ENCODE results near the gene ASF1B. TPM values are rescaled to one million over a fixed set of nuclear protein-coding genes. Genes with fewer than 3 reads are reported as not detected.
"Not testable (repeated sequence)": the region's sequence is repeated elsewhere in the genome, so short reads cannot be mapped to it uniquely, and the experiment has no call there.

ASF1B gene
- 37.1 and 39.1 TPM in 2 replicates for total RNA-seq
- 36.6 and 42.4 TPM in 2 replicates for polyA plus RNA-seq
- 36.8 and 38.5 TPM in 2 replicates for polyA plus RNA-seq (2011; cell fraction: cytosol; rRNA removed)
- polyA plus RNA-seq (2011; cell fraction: nucleus; rRNA removed) = 14.1 and 14.4 TPM in 2 replicates
- polyA plus RNA-seq (2012) = 18.8 and 25.4 TPM in 2 replicates
- polyA minus RNA-seq = 16.8 and 18.4 TPM in 2 replicates
- polyA minus RNA-seq (2011; cell fraction: cytosol; rRNA and poly(A)+ RNA removed) = 183 TPM
- polyA minus RNA-seq (2011; cell fraction: nucleus; rRNA and poly(A)+ RNA removed) = 4.8 and 6.0 TPM in 2 replicates
- Bru-seq, nascent RNA = percentile 65 among the genes with signal in this experiment
- BruChase-seq, experiment 1, labeled RNA remaining after a 6-hour chase = percentile 69 among the genes with signal in this experiment
- percentile 59 among the genes with signal in this experiment for BruChase-seq, experiment 2, labeled RNA remaining after a 2-hour chase
- long read RNA-seq, transcript ASF1B-201 (4 exons, 2,059 nt) = major isoform, 150 of 162 reads
- long read RNA-seq, partial matches to known transcripts = 2 of 162 reads
- long read RNA-seq, other reads (novel, unspliced or antisense) = 8 of 162 reads

DNA sequence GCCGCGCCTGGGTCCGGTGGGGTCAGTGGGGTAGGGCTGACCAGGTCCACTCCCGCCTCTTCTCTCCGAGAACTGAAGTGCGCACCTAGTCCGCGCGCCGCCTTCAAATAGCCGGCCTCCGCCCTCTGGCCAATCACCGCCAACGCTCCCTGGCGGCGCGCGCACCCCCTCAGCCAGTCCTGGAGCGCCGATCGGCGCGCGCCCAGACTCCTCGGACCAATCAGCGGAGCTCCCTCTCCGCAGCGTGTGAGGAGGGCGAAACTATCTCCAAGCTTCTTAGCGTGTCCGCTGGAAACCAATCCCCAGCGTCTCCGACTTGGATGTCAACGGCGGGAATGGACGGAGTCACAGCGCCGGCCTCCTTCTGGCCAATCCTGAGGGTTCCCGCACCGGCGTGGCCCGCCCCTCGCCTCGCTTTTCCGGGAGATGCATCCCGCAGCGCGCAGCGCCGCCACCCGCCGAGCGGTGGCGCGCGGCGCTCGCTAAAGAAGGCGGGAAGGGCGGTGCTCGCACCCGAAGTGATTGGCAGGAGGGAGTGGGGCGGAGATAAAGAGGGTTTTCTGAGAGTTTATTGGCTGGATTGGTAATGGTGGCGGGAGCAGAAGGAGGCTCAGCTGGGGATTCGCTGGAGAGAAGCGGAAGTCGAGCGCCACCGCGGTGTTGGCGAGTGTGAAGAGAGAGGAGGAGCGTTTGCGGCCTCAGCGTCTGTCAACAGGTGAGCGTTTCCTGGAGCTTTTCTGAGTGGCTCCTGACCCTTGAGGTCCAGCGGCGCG is at the start of gene ASF1B:
Gene ASF1B, minus strand, starts transcription at position 81 of the 773 bp plus-strand sequence. CDS start 133 bp downstream, outside the sequence.
- H3K9me3 ChIP-seq (replicated peaks; ENCODE audit: control insufficient read depth, insufficient read depth, low read length) = no peaks in the 10 kb centered on the region
- no peaks in the 10 kb centered on the region for H3K27me3 ChIP-seq (ENCODE audit: control insufficient read depth in 2 of 2, insufficient read depth in 2 of 2, low read length in 2 of 2)
- peaks cover 19% of the 10 kb centered on the region for H3K79me2 ChIP-seq (ENCODE audit: control insufficient read depth, insufficient read depth, low read length)
- intact Hi-C loops (cut with micrococcal nuclease) = loop anchor here (1.0 to 5.0 kb wide), 11 partner anchors 12 to 341 kb away; partner anchors contain the start of gene PTGER1
- ChIA-PET CTCF (interaction anchor here (0.7 to 2.4 kb wide), 41 partner anchors 8 to 343 kb away, joined by 3 to 36 read pairs (median 5); partner anchors contain the start of genes MISP3, NANOS3 and PRKACA), POLR2A (interaction anchor here (0.9 to 1.3 kb wide), 3 partner anchors 9 to 84 kb away, joined by 3 to 5 read pairs (median 3); a partner anchor contains a TSS)
- dilution Hi-C loops (cut with MboI; ENCODE audit: extremely low pct_ligation_motif_present, low sequenced_read_pairs) = no loop called here
- DNase-seq (ENCODE audit: low read depth, low spot score) (peak; percentile 100), FAIRE-seq (peak; percentile 97)
- no TSS peak for BruUV-seq (replicated peaks)
- H3K9ac ChIP-seq (replicated peaks; ENCODE audit: extremely low read depth, insufficient read depth, low read length) = peak within 1 kb of the TSS; percentile 83
- H3K9me1 ChIP-seq (replicated peaks; ENCODE audit: control insufficient read depth, extremely low read depth, insufficient read depth, low read length) = no peaks in the 10 kb centered on the region
- H3K4me3 ChIP-seq (replicated peaks in 1 of 3; ENCODE audit: insufficient read depth in 1 of 3, low read depth in 1 of 3, low read length in 3 of 3) = peak within 1 kb of the TSS; percentile 59 to 93 (median 72)
- peak within 1 kb of the TSS; percentile 97 for H2AFZ ChIP-seq (ENCODE audit: low read depth, low read length)
- no peak for TF ChIP-seq JUN (IDR thresholded peaks at IDR 0.05; ENCODE audit: borderline replicate concordance, insufficient read depth, insufficient read length, low read depth)
- peak; percentile 62 for TF ChIP-seq EZH2 (IDR thresholded peaks at IDR 0.05; ENCODE audit: borderline replicate concordance, low read depth, low read length, severe bottlenecking)
- TF ChIP-seq, protein P1, sequence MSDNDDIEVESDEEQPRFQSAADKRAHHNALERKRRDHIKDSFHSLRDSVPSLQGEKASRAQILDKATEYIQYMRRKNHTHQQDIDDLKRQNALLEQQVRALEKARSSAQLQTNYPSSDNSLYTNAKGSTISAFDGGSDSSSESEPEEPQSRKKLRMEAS (IDR thresholded peaks at IDR 0.05; ENCODE audit: insufficient read depth, insufficient read length) = no peak
- TF ChIP-seq, protein P2, sequence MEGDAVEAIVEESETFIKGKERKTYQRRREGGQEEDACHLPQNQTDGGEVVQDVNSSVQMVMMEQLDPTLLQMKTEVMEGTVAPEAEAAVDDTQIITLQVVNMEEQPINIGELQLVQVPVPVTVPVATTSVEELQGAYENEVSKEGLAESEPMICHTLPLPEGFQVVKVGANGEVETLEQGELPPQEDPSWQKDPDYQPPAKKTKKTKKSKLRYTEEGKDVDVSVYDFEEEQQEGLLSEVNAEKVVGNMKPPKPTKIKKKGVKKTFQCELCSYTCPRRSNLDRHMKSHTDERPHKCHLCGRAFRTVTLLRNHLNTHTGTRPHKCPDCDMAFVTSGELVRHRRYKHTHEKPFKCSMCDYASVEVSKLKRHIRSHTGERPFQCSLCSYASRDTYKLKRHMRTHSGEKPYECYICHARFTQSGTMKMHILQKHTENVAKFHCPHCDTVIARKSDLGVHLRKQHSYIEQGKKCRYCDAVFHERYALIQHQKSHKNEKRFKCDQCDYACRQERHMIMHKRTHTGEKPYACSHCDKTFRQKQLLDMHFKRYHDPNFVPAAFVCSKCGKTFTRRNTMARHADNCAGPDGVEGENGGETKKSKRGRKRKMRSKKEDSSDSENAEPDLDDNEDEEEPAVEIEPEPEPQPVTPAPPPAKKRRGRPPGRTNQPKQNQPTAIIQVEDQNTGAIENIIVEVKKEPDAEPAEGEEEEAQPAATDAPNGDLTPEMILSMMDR (IDR thresholded peaks at IDR 0.05; ENCODE audit: extremely low read depth in 1 of 2, insufficient read depth in 1 of 2, low read depth in 1 of 2, low read length in 2 of 2) = peak; percentile 85 to 96
- TF ChIP-seq POLR2A (IDR thresholded peaks at IDR 0.05; ENCODE audit: low read depth, low read length) = peak; percentile 90
- peak; percentile 87 for TF ChIP-seq POLR2AphosphoS5 (IDR thresholded peaks at IDR 0.05; ENCODE audit: insufficient read depth, low read depth, low read length)
- no peak for TF ChIP-seq GATA2 (IDR thresholded peaks at IDR 0.05; ENCODE audit: insufficient read depth, insufficient read length, low read depth, low read length)
- peak within 1 kb of the TSS; percentile 71 for H3K27ac ChIP-seq (ENCODE audit: insufficient read depth, low read depth, low read length)
- H4K20me1 ChIP-seq (replicated peaks; ENCODE audit: control insufficient read depth, extremely low read depth, insufficient read depth, low read length) = no peaks in the 10 kb centered on the region
- peaks cover 15% of the 10 kb centered on the region for H3K4me1 ChIP-seq (ENCODE audit: control insufficient read depth, extremely low read depth, insufficient read depth, low read length)
- H3K36me3 ChIP-seq (ENCODE audit: control insufficient read depth in 2 of 2, extremely low read depth in 1 of 2, insufficient read depth in 2 of 2, low read length in 2 of 2) = peaks cover 0 to 3% of the 10 kb centered on the region in 2 experiments
- H3K4me2 ChIP-seq (ENCODE audit: insufficient read depth, low read length) = peak within 1 kb of the TSS; percentile 77

DNA sequence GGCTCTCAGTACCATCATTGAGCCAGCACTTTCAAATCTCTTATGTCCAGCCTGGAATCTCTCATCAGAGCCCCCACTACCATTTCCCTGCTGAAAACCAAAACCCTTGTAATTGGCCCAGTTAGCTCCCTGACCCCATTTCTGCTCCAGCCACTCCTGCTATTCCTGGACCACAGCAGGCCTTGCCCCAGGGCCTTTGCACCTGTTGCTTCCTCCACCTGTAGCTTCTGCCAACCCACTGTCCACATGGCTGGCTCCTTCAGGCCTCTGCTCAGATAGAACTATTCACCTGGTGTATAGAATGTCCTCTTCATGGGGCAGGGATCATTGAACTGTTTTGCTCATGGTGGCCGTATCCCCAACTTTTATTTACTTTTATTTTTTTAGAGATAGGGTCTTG is 49.3 kb upstream of the ASF1B start:
- POLR2A ChIA-PET; H3K27me3 ChIP-seq (ENCODE audit: control insufficient read depth in 2 of 2, insufficient read depth in 2 of 2, low read length in 2 of 2); H2AFZ ChIP-seq (ENCODE audit: low read depth, low read length); H3K4me3 ChIP-seq (replicated peaks in 1 of 3; ENCODE audit: insufficient read depth in 1 of 3, low read depth in 1 of 3, low read length in 3 of 3); H3K79me2 ChIP-seq (ENCODE audit: control insufficient read depth, insufficient read depth, low read length); H3K27ac ChIP-seq (ENCODE audit: insufficient read depth, low read depth, low read length); H3K9me3 ChIP-seq (replicated peaks; ENCODE audit: control insufficient read depth, insufficient read depth, low read length); CTCF ChIA-PET; dilution Hi-C loops (cut with MboI; ENCODE audit: extremely low pct_ligation_motif_present, low sequenced_read_pairs); H3K9ac ChIP-seq (replicated peaks; ENCODE audit: extremely low read depth, insufficient read depth, low read length); H4K20me1 ChIP-seq (replicated peaks; ENCODE audit: control insufficient read depth, extremely low read depth, insufficient read depth, low read length); intact Hi-C loops (cut with micrococcal nuclease); H3K9me1 ChIP-seq (replicated peaks; ENCODE audit: control insufficient read depth, extremely low read depth, insufficient read depth, low read length); DNase-seq (ENCODE audit: low read depth, low spot score); H3K4me1 ChIP-seq (ENCODE audit: control insufficient read depth, extremely low read depth, insufficient read depth, low read length); H3K36me3 ChIP-seq (ENCODE audit: control insufficient read depth in 2 of 2, extremely low read depth in 1 of 2, insufficient read depth in 2 of 2, low read length in 2 of 2); H3K4me2 ChIP-seq (ENCODE audit: insufficient read depth, low read length); BruUV-seq (replicated peaks): not testable (repeated sequence)
- FAIRE-seq = peak; percentile 67
